ENCODE measurements around the gene TIMM13.
"Not testable (repeated sequence)": the region's sequence is repeated elsewhere in the genome, so short reads cannot be mapped to it uniquely, and the experiment has no call there.

TIMM13 gene

GRCh38 chr19:2417881-2418406, 9.4 kb downstream of the TIMM13 start:
- no peak for DNase-seq (ENCODE audit: low read depth)
- no peak overlapping the region for H3K4me3 ChIP-seq (ENCODE audit: low read depth, low read length)

- DNase-seq (ENCODE audit: low read depth); H3K4me3 ChIP-seq (ENCODE audit: low read depth, low read length): not testable (repeated sequence)
Measured at GRCh38 chr19:2417436-2417835, 9.9 kb downstream of the TIMM13 start.

GRCh38 chr19:2416321-2417097, 10.9 kb downstream of the TIMM13 start:
- DNase-seq (ENCODE audit: low read depth) = no peak
- H3K4me3 ChIP-seq (ENCODE audit: low read depth, low read length) = no peak overlapping the region

- no peak for DNase-seq (ENCODE audit: low read depth)
- no peak overlapping the region for H3K4me3 ChIP-seq (ENCODE audit: low read depth, low read length)
Measured at GRCh38 chr19:2415973-2416319, 11.4 kb downstream of the TIMM13 start.

- no peak overlapping the region for H3K4me3 ChIP-seq (ENCODE audit: low read depth, low read length)
- DNase-seq (ENCODE audit: low read depth) = no peak
Measured at GRCh38 chr19:2415281-2415972, 12.0 kb downstream of the TIMM13 start.

GRCh38 chr19:2413629-2414028, 13.8 kb downstream of the TIMM13 start:
- no peak for DNase-seq (ENCODE audit: low read depth)
- H3K4me3 ChIP-seq (ENCODE audit: low read depth, low read length) = no peak overlapping the region

- no peak for DNase-seq (ENCODE audit: low read depth)
- no peak overlapping the region for H3K4me3 ChIP-seq (ENCODE audit: low read depth, low read length)
Measured at GRCh38 chr19:2413159-2413558, 14.2 kb downstream of the TIMM13 start.

- no peak overlapping the region for H3K4me3 ChIP-seq (ENCODE audit: low read depth, low read length)
- no peak for DNase-seq (ENCODE audit: low read depth)
Measured at GRCh38 chr19:2412449-2412848, 14.9 kb downstream of the TIMM13 start.

- no peak for DNase-seq (ENCODE audit: low read depth)
- no peak overlapping the region for H3K4me3 ChIP-seq (ENCODE audit: low read depth, low read length)
Measured at GRCh38 chr19:2411709-2412108, 15.7 kb downstream of the TIMM13 start.

- no peak for DNase-seq (ENCODE audit: low read depth)
- H3K4me3 ChIP-seq (ENCODE audit: low read depth, low read length) = no peak overlapping the region
Measured at GRCh38 chr19:2410023-2410422, 17.4 kb downstream of the TIMM13 start.

GRCh38 chr19:2409352-2409912, 18.0 kb downstream of the TIMM13 start:
- no peak overlapping the region for H3K4me3 ChIP-seq (ENCODE audit: low read depth, low read length)
- DNase-seq (ENCODE audit: low read depth) = no peak

GRCh38 chr19:2408247-2408646, 19.1 kb downstream of the TIMM13 start:
- DNase-seq (ENCODE audit: low read depth) = no peak
- H3K4me3 ChIP-seq (ENCODE audit: low read depth, low read length) = no peak overlapping the region

GRCh38 chr19:2399582-2399981, 27.8 kb downstream of the TIMM13 start:
- H3K4me3 ChIP-seq (ENCODE audit: low read depth, low read length) = no peak overlapping the region
- DNase-seq (ENCODE audit: low read depth) = no peak

- DNase-seq (ENCODE audit: low read depth) = no peak
- H3K4me3 ChIP-seq (ENCODE audit: low read depth, low read length) = no peak overlapping the region
Measured at GRCh38 chr19:2398735-2399305, 28.6 kb downstream of the TIMM13 start.

- not testable (repeated sequence) for DNase-seq (ENCODE audit: low read depth); H3K4me3 ChIP-seq (ENCODE audit: low read depth, low read length)
Measured at GRCh38 chr19:2397173-2397572, 30.2 kb downstream of the TIMM13 start.

GRCh38 chr19:2395293-2395829, 32.0 kb downstream of the TIMM13 start:
- DNase-seq (ENCODE audit: low read depth); H3K4me3 ChIP-seq (ENCODE audit: low read depth, low read length): not testable (repeated sequence)

GRCh38 chr19:2394442-2395292, 32.7 kb downstream of the TIMM13 start:
- DNase-seq (ENCODE audit: low read depth) = no peak

GRCh38 chr19:2394054-2394441, 33.3 kb downstream of the TIMM13 start:
- no peak overlapping the region for H3K4me3 ChIP-seq (ENCODE audit: low read depth, low read length)
- DNase-seq (ENCODE audit: low read depth) = no peak

More at GRCh38 chr19:2394442-2395292, 32.7 kb downstream of the TIMM13 start:
- no peak overlapping the region for H3K4me3 ChIP-seq (ENCODE audit: low read depth, low read length)

- not testable (repeated sequence) for H3K4me3 ChIP-seq (ENCODE audit: low read depth, low read length); DNase-seq (ENCODE audit: low read depth)
Measured at GRCh38 chr19:2392899-2393298, 34.5 kb downstream of the TIMM13 start.
